ENCODE data around the gene BTBD7.

DNA sequence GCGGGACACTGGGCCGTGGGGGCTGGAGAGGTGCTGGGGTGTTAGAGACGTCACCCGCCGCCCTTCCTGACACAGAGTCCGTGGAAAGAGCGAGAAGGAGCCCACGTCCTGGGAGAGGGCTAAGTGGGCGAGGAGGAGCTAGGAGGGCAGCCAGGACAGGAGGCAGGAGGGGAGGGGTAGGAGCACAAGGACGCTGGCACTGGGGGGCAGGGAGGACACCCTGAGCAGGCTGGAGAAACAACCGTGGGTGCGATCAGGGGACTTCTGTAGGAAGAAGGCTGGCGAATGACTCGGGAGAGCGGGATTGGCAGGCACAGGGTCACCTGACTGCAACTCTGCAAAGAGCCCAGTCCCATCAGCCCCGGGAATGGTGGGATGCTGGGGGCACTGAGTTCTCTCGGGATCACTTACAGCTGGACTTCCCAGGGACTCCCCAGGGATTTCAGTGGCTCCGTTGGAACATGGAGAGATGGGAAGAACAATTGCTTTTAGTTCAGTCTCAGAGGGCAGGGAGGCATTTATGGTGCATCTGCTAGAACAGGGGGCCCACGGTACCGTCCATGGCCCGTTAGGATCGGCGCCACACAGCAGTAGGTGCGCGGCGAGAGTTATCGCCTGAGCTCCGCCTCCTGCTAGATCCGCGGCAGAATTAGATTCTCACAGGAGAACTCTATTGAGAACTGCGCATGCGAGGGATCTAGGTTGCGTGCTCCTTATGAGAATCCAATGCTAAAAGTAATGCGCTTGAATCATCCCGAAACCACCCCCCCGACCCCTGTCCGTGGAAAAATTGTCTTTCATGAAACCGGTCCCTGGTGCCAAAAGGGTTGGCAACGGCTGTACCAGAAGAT, 101.5 kb downstream of the BTBD7 start:
- TF ChIP-seq, protein P1, sequence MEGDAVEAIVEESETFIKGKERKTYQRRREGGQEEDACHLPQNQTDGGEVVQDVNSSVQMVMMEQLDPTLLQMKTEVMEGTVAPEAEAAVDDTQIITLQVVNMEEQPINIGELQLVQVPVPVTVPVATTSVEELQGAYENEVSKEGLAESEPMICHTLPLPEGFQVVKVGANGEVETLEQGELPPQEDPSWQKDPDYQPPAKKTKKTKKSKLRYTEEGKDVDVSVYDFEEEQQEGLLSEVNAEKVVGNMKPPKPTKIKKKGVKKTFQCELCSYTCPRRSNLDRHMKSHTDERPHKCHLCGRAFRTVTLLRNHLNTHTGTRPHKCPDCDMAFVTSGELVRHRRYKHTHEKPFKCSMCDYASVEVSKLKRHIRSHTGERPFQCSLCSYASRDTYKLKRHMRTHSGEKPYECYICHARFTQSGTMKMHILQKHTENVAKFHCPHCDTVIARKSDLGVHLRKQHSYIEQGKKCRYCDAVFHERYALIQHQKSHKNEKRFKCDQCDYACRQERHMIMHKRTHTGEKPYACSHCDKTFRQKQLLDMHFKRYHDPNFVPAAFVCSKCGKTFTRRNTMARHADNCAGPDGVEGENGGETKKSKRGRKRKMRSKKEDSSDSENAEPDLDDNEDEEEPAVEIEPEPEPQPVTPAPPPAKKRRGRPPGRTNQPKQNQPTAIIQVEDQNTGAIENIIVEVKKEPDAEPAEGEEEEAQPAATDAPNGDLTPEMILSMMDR (conservative IDR thresholded peaks at IDR 0.05): no peak
- TF ChIP-seq ZFX (IDR thresholded peaks at IDR 0.05): no peak
